ENCODE results near the gene VPS16.

Gene VPS16

DNA sequence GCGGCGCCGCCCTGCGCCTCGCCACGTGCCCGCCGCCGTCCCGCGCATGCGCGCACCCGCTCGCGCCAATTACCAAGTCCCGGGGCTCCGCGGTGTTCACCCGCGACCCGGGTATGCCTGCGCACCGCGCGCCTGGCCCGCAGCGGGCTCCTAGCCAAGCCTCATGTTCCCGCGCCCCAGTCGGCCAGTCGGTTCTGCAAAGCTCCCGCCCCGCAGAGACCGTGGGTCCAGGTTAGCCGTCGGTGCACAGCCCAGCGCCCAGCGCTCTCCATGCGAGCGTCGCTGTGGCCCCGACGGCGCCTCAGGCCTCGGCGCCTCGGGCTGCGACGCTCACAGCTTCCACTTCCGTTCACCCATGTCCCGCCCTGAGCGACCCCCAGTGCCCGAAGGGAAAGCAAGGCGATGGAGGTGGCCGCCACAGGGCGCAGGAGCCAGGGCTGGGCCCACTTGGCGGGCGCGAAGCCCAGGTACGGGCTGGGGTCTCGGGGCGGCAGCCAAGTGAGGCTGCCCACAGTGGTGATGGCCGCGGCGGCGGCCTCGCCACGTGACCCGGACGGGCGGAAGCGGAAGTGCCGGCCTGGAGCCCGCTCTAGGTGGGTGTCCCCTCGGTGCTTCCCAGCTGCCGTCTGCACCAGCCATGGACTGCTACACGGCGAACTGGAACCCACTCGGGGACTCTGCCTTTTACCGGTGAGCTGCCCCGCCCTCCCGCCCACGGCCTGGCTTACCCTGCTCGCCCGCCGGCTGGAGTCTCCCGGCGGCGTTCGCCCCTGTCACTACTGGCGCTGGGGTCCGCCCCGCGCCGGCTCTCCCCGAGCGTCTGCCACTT, at the start of gene VPS16, which contains the start of gene PCED1A:
Gene VPS16, plus strand, starts transcription at position 608 of the 829 bp plus-strand sequence. Its CDS starts 30 bp downstream, at position 638.
Gene PCED1A, minus strand, starts transcription at position 518 of the 829 bp plus-strand sequence. CDS start 743 bp downstream, outside the sequence.
- peak; percentile 92 for DNase-seq
- peak; percentile 98 for ATAC-seq

DNA sequence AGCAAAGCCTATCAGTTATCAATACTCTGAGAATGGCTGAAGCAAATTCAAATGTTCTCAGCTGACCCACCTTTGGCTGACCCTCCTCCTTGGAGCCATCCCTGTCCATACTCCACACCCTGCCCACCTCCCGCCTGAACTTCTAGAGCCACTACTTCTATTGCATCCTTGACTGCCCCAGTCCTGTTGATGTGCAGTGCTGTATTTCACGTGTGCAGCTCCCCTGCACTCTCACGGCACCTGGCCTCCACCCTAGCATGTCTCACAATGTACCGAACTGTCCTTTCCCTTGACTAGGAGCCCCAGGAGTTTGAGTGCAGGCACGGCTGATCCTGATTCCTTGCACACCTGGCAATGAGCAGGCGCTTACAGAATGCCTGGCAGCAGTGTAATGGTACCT, 47.1 kb upstream of the VPS16 start:
- DNase-seq (no peak), ATAC-seq (no peak)

DNA sequence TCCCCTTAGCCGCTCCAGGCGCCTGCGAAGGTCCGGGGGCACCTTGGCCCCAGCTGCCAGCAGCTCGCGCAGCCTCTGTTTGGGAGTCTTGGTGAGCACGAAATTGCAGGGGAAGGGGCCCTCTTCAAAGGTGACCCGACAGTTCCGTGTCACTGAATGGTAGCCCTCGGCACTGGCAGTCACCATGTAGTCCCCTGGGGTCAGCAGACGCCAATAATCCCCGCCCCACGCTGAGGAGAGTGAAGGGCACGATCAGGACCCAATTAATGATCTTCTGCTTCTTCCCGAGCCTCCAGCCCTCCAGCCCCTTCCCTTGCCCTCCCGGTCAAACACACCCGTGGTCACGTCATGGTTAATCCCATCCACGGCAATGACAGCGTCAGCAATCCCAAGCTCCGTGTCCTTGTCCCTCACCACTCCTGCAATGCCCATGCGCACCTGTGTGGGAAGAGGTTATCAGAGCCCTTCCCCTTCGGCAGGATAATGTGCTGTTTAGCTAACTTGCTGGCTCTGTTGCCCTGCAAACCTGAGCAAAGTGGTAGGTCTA, 46.3 kb upstream of the VPS16 start:
- no peak for DNase-seq
- ATAC-seq: no peak

DNA sequence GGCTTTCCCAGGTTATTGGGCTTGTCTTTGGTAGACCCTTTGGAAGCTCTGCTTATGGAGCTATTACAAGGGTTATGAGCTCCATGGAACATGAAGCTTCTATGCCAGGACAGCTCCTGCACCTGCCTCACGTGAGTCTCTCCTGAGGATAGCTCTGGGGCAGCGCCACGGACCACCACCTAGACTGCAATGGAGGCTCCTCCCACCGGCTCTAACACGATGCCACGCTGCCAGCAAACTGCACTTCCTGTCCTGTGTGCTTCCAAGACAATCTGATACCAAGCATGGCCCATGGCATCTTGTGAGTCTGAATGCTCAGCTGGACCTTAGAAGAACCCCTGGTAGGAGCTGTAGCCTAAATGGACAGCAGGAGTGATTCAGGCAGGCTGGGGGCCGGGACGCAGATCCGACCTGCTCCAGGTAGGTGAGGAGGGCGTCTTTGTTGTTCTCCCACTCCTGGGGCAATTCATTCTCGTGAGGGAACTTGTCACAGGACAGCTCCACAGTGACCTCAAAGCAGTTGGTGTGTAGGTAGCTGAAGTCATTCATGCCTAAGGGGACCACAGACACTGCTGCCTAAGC, 45.6 kb upstream of the VPS16 start:
- no peak for ATAC-seq
- no peak for DNase-seq

DNA sequence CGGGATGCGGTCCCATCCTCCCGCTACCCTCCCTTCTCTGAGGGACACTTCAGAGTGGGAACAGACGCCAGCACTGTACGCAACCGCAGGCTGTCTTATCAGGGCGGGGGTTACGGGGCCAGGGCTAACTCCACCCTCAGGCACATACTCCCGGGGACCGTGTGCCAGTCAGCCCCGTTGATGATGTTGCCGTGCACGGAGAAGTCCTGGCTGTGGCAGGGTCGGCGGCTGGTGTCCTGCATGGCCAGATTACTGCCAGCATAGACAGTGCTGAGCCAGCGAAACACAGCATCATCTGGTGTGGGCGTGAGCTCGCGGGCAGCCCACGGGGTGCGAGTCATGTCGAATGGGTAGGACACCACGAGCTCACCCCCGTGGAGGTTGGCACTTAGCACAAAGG, 45.1 kb upstream of the VPS16 start:
- DNase-seq (no peak), ATAC-seq (no peak)

DNA sequence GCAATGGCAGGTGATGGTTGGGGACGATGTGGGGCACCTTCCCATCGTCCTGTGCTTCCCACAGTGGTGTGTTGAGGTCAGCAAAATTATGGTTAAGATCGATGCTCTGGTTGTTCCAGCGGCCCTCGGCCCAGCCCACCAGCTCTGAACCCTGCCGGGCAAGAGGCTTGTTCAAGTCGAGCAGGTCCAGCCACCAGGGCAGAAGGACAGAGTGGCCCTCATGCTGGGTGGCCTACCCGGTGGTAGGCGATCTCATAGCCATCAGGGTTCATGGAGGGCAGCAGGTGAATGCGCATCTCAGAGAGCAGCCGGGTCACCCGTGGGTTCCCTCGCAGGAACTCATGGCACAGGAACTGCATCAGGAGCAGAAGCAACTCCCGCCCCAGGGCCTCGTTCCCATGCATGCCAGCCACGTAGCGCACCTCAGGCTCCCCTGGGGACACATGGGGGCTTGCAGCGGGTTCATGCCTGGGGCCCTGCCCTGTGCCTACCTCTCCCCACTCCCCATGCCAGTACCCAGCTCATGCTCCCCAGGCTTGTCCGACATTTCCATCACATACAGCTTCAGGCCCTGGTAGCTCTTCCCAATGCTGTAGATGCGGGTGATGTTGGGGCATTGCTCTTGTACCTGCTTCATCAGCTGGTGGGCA, 44.4 kb upstream of the VPS16 start:
- DNase-seq (no peak), ATAC-seq (no peak)

DNA sequence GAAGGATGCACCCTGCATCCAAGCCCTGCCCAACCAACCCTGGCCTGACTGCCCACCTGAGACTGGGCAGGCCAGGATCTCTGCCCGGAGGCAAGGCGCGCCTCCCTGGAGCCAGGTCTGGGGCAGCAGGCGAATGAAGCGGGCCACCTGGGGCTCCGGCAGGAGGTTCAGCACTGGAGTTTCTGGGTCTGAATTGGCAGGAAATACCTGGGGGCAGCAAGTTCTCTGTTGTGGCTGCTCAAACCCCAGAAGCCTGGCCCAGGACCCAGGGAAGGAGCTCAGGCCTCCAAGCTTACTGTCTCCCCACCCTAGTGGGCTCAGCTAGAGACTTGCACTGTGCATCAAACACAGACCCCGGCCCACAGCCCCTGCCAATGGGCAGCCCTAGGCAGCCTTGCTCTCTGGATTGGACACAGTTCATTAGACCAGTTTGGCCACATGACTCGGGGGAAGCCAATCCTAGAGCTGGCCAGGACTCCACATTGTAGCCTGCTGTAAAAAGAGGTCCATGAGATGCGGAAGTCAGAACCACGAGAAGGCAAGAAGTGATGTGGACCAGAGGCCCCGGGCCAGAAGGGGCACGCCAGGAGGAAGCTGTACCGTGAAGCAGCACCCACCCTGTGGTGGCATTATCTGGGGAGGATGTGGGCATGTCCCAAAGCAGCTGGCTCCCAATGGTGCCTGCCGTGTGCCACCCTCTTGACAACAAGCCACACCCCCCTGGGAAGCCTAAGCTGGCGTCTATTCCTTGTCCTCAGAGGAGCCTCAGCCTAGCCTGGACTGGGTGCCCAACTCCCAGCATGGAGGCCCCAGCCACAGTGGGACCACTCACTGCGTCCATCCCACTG, 43.2 kb upstream of the VPS16 start:
- ATAC-seq (no peak), DNase-seq (no peak)

DNA sequence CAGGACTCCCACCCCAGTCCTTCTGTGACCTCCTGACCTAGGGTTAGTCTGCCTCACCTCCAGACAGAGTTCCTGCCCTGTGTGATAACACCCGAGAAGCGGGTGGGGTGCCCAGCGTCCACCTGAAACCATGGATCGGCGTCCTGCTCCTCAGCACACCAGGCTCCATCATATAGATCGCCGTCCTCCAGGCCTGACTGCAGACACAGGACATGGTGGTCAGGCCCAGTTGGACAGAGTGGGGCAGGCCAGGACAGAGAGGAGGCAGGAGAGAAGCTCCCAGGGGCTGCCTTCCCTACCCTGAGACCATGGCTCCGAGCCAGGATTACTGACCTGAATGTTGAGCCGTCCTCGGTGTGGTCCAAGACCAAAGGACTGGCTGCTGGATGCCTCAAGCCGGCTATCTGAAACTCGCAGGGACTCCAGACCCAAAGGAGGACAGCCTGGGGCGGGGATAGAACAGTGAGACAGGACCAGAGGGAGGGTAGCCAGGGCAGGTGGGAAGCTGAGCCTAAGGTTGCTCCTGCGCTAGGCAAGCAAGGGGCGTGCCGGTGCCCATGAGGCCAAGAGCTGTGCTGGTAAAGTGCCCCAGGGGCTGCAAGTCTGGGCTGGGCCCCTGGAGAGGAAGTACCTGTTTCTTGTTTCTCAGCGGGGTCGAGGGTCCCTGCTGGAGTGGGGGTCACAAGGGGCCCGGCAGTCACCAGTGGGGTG, 42.3 kb upstream of the VPS16 start:
- DNase-seq (no peak), ATAC-seq (no peak)

DNA sequence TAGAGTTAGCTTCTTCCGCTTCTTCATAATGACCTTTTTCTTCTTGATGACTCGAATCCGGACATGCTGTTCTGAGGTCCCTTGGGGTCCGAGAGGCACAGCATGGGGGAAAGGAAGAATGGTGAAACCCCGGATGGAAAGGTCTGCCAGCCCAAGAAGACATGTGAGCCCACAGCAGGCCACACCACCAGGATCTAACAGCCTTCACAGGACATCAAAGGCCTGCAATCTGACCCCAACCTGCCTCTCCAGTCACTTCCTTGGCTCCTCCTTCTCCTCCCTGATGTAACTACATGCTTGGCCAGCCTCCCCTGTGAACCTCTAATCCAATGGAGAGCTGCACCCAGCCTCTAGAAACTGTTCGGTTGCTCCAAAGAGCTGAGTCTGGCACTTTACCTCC, 41.7 kb upstream of the VPS16 start:
- no peak for DNase-seq
- ATAC-seq: no peak

DNA sequence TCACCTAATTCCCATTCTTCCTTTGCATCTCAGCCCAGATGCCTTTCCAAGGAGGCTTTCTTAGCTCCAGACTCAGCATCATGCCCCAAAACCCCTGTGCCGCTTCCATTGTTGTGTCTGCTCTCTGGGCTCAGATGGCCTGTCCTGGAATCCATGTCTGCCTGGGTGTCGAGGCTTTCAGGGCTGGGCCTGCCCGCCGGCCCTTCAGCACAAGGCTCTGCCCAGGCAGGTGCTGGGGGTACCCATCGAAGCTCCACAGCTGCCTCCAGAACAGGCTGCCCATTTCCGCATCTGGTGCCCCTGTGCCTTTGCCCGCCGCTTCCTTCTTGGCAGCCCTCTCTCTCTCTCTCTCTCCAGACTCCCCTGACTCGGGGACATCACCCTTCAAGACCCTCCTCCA, 41.3 kb upstream of the VPS16 start:
- no peak for DNase-seq
- no peak for ATAC-seq

DNA sequence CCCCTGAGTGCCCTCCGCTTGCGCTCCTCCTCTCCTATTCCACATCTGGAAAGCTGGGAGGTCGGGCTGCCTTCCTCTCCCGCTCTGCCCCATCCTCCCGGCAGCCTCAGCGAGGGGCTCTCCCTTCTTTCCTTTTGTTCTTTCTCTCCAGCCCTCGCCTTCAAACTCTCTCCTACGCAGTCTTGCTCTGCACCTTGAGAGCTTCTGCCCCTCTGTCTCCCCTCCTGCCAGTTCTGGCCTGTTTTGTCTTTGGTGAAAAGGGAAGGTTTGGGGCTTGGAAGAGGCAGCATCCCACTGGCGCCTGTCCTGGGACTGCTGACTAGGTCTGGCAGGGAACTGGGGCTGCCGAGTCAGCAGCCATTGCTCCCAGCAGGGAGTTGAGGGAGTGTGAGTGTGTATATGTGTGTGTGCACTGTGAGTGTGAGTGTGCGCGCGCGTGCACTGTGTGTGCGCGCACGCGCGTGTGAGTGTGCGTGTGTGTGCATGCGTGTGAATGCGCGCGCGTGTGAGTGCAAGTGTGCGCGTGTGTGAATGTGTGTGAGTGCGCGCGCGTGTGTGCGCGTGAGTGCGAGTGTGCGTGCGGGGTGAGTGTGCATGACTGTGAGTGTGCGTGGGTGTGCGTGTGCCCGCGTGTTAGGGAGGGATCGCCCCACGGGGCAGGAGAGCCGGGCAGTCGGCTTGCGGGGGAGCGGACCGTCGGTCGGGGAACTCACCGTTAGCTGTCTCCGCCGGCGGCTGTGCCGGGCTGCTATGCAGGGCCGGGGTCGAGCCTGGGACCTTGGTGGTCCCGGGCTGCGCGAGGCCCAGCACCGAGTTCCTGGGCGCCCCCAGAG, 40.6 kb upstream of the VPS16 start:
- peak; percentile 18 for DNase-seq
- ATAC-seq: no peak

DNA sequence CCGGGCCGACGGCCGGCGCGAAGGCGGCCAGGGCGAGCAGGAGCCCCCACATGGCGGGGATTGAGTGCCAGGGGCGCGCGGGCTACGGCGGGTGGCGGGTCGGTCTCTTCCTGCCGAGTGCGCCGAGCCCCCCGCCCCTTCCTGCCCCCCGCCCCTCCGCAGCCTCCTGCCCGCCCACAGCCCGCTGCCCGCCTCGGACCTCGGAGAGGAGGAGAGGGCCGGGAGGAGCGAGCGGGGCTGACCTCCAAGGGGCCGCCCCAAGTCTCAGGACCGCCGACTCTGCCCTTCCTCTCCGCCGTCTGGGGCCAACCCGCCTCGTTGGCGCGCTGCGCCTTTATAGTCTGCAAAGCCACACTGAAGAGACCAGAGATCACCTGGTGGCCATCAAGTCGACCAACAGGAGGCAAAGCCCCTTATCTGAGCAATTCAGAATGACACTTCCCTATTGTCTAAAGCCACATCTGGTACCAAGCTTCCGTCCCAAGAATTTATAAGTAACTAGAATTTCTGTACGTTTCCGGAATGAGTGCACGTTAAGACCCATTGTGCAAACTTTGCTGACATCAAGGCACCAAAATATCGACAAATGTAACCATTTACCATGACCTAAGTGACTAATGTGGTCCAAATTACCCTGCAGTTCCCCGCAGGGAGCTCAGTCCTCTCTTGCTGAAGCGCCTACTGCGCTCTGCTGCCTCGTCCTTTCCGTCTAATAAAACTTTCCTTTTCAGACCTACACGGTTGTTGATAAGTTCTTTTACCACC, 39.8 kb upstream of the VPS16 start, which contains the start of gene CPXM1:
Gene CPXM1, minus strand, starts transcription at position 107 of the 765 bp plus-strand sequence. Its CDS starts 55 bp downstream, at position 52.
- ATAC-seq (peak; percentile 62), DNase-seq (peak; percentile 43)

DNA sequence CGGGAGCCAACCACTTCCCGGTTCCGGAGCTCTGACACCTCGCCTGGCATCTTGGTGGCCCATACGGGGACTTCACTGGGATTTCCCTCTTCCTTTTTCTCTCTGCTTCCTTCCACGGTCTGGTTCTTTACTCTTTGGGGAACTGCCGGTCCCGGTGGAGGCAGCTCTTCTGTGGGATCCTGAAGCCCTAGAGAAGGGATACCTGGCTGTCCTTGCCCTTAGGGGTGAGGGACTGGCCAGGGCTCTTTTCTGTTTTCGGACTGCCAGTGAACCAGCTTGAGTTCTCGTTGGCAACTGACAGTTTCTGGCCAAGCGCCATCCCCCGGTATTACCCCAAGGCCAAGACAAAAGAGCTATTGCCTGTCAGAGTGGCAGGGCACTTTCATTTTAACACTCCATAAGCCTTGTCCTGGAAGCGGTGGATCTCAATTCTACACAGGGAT, 39.2 kb upstream of the VPS16 start:
- DNase-seq (no peak), ATAC-seq (no peak)

DNA sequence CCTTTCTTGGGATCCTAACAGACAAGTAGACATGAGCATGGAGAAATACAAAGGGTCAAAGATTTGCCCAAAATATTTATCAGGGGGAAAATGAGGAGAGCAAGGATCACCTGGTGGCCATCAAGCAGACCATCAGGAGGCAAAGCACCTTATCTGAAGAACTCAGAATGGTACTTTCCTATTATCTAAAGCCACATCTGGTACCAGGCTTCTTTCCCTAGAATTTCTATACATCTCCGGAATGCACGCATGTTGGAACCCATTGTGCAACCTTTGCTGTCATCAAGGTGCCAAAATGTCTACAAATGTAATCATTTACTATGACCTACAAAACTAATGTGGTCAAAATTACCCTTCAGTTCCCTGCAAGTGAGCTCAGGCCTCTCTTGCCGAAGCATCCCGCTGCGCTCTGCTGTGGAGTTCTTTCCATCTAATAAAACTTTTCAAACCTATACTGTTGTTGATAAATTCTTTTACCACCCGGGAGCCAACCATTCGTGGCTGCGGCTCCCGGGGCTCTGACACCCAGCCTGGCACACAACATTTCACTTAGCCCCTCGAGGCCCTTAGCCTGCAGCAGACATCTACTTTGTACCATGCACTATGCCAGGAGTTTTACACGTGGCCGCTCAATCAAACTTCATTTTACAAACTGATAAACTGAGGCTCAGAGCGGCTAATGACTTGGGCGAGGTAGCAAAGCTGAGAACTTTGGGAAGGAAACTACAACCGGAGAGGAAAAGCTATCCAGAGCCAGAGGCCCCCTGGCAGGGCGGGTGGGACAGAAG, 36.3 kb upstream of the VPS16 start:
- no peak for DNase-seq
- ATAC-seq: no peak

DNA sequence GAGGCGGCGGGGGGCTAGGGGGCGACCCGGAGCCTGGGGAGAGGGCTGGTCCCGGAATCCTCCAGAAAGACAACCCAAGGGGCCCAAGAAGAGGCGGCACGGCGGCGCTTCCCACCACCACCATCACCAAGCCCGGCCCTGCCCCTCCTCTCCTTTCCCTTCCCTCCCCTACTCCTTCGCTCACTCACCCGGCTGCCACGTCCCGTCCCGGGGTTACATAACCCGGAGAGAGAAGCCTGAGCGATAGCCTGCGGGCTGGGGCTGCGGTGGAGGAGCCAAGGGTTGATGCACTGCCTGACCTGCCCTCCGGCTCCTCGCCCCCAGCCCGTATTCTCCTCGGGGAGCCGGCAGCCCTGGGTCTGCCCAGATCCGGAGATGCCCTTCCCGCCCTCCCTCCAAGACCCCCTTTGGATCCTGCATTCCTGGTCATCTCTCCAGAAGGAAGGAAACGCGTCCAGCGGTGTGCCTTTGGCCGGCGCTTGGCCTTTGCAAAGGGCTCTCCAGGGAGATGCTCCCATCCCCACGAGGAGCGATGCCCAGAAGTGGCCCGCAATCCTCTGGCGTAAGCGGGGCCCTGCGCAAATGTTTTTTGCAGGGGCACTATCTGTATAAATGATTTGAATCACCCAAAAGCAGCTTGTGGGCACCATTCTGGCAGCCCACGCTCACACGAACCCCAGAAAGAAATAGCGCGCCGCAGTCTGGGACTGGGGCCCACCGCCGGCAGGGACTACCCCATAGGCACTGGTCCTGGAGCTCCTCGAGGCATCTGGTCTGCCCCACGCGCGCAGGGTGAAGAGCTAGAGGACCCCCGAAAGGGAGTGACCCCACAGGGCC, 35.5 kb upstream of the VPS16 start:
- no peak for DNase-seq

DNA sequence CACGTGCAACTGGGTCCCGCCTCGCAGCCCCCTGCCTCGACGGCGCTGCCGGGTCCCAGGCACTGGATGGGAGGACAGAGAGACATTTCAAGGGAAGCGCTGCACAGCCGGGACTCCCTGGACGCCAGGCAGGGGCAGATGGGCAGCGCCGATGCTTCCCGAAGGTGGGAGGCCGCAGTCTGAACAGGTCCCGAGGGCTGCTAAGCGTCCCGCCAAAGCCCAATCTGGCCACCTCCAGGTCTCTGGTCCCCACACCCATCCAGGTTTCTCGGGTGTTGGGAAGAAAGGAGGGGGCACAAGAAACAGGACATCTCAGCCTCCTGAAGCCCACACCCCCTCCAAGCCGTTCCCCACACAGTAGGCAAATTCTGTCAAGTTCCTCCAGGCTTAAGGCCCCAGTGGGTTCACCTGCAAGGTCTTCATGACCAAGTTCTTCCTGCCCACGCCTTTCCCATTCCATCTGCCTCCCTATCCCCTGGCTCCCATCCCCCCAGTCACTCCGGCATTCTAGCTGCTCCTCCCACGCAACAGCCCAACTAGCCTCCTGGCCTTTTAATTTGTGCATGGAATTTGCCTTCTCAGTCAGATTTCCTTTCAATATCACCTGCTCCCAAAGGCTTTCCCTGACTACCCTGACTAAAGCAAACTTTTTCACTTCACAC, 34.7 kb upstream of the VPS16 start:
- ATAC-seq (no peak), DNase-seq (no peak)

More for the DNA sequence above, 35.5 kb upstream of the VPS16 start:
- ATAC-seq: no peak

DNA sequence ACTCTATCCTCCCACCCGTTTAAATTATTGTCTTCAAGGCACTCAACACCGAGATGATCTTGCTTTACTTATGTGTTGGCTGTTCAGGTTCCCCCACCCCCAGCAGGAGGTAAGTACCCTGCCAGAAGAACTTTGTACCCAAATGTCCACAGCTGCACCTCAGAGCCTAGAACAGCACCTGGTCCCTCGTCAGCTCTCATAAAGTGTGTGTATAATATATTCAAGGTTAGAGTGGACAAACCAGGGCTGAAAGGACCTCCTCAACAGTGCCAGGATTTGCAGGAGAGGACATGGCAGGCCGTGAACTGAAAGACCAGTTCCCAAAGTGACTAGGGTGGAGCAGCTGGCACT, 34.2 kb upstream of the VPS16 start:
- ATAC-seq (no peak), DNase-seq (no peak)
